ENCODE results near the gene ADAMTS2.

The ADAMTS2 gene

GRCh38 chr5:179257176-179257682 is 88.0 kb downstream of the ADAMTS2 start:
- Histone ChIP-seq H3K9me3 (ENCODE audit: control insufficient read depth, low read length) (no peaks in the 10 kb centered on the region), H3K79me2 (no peaks in the 10 kb centered on the region), H3K36me3 (ENCODE audit: control insufficient read depth, insufficient read depth, low read length) (no peaks in the 10 kb centered on the region), H3K27me3 (ENCODE audit: control insufficient read depth, insufficient read depth, low read length) (no peaks in the 10 kb centered on the region), H3K9ac (no peak overlapping the region), H2AFZ (no peak overlapping the region), H3K4me3 (ENCODE audit: low read depth, low read length) (no peak overlapping the region), H3K27ac (no peak overlapping the region), H3K4me2 (ENCODE audit: low read length) (no peak overlapping the region), H3K4me1 (no peaks in the 10 kb centered on the region)
- TF ChIP-seq, protein P1, sequence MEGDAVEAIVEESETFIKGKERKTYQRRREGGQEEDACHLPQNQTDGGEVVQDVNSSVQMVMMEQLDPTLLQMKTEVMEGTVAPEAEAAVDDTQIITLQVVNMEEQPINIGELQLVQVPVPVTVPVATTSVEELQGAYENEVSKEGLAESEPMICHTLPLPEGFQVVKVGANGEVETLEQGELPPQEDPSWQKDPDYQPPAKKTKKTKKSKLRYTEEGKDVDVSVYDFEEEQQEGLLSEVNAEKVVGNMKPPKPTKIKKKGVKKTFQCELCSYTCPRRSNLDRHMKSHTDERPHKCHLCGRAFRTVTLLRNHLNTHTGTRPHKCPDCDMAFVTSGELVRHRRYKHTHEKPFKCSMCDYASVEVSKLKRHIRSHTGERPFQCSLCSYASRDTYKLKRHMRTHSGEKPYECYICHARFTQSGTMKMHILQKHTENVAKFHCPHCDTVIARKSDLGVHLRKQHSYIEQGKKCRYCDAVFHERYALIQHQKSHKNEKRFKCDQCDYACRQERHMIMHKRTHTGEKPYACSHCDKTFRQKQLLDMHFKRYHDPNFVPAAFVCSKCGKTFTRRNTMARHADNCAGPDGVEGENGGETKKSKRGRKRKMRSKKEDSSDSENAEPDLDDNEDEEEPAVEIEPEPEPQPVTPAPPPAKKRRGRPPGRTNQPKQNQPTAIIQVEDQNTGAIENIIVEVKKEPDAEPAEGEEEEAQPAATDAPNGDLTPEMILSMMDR (IDR thresholded peaks at IDR 0.05), result no peak

DNA sequence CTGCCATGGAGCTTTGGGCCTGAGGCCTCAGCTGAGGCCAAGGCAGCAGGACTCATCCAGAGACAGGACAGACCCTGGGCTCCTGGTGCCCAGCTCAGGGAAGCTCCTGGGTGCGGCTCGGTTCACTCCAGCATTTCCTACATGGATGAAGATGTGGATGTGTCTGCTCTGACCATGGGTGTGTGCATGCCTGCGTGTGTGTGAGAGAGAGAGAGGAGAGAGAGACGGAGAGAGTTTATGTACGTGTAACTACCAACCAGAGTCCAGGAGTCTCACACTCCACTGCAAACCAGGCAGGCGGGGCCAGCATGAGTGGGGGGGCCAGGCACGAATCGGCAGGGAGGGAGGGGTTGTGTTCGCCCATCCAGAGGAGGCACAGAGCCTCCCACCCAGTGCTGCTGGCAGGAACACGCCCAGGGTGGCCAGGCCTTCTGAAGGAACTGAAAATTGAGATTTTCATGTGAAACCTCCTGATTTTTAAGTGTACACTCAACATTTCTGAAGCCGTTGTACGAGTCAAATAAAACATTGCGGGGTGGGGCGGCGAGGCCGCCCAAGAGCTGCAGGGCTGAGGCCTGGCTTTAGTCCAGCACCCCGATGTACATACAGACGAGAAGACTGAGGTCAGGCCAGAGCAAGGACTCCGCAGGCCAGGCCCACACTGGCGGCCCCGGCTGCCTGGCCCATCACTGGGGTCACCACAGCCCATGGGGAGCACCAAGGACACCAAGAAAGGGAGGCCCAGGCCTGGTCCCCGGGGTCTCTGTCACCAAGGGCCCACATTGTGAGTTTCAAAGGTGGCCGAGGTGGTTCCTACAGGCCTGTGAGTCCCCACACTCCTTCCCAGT is 88.7 kb downstream of the ADAMTS2 start:
- Histone ChIP-seq H3K9ac (no peak overlapping the region), H3K4me3 (ENCODE audit: low read depth, low read length) (no peak overlapping the region), H3K4me1 (no peaks in the 10 kb centered on the region), H3K27me3 (ENCODE audit: control insufficient read depth, insufficient read depth, low read length) (no peaks in the 10 kb centered on the region), H3K4me2 (ENCODE audit: low read length) (no peak overlapping the region), H3K79me2 (no peaks in the 10 kb centered on the region), H2AFZ (no peak overlapping the region), H3K27ac (no peak overlapping the region), H3K9me3 (ENCODE audit: control insufficient read depth, low read length) (no peaks in the 10 kb centered on the region), H3K36me3 (ENCODE audit: control insufficient read depth, insufficient read depth, low read length) (no peaks in the 10 kb centered on the region)
- TF ChIP-seq, protein P1 (IDR thresholded peaks at IDR 0.05), result no peak

GRCh38 chr5:179255527-179256327 is 89.5 kb downstream of the ADAMTS2 start:
- H3K27ac ChIP-seq, result no peak overlapping the region
- TF ChIP-seq, protein P1 (IDR thresholded peaks at IDR 0.05), result no peak
- H3K27me3 ChIP-seq (ENCODE audit: control insufficient read depth, insufficient read depth, low read length), result no peaks in the 10 kb centered on the region
- no peak overlapping the region for H3K4me3 ChIP-seq (ENCODE audit: low read depth, low read length)
- H2AFZ ChIP-seq, result no peak overlapping the region
- H3K36me3 ChIP-seq (ENCODE audit: control insufficient read depth, insufficient read depth, low read length), result no peaks in the 10 kb centered on the region
- H3K4me1 ChIP-seq, result no peaks in the 10 kb centered on the region
- no peaks in the 10 kb centered on the region for H3K9me3 ChIP-seq (ENCODE audit: control insufficient read depth, low read length)
- no peak overlapping the region for H3K9ac ChIP-seq
- H3K4me2 ChIP-seq (ENCODE audit: low read length), result no peak overlapping the region
- no peaks in the 10 kb centered on the region for H3K79me2 ChIP-seq

GRCh38 chr5:179254638-179255271 is 90.5 kb downstream of the ADAMTS2 start:
- no peak overlapping the region for H2AFZ ChIP-seq
- no peak overlapping the region for H3K9ac ChIP-seq
- no peak overlapping the region for H3K4me3 ChIP-seq (ENCODE audit: low read depth, low read length)
- no peak overlapping the region for H3K4me2 ChIP-seq (ENCODE audit: low read length)
- H3K27ac ChIP-seq, result no peak overlapping the region
- no peaks in the 10 kb centered on the region for H3K79me2 ChIP-seq
- TF ChIP-seq, protein P1 (IDR thresholded peaks at IDR 0.05), result no peak
- H3K36me3 ChIP-seq (ENCODE audit: control insufficient read depth, insufficient read depth, low read length), result no peaks in the 10 kb centered on the region
- no peaks in the 10 kb centered on the region for H3K9me3 ChIP-seq (ENCODE audit: control insufficient read depth, low read length)
- no peaks in the 10 kb centered on the region for H3K27me3 ChIP-seq (ENCODE audit: control insufficient read depth, insufficient read depth, low read length)
- no peaks in the 10 kb centered on the region for H3K4me1 ChIP-seq
